Progenitor cell of endocrine pancreas (in vitro differentiated cells): Measurements from ENCODE around the gene IP6K3. TPM values are rescaled to one million over a fixed set of nuclear protein-coding genes. Genes with fewer than 3 reads are reported as not detected.

Experiments used
- DNase-seq: peaks from one replicate; pipeline ENCODE4 v3.0.0; 2021; ENCODE audit warnings: low spot score; ENCODE audit not compliant: unreplicated experiment
- H3K27ac Mint-ChIP-seq: 2 replicates; pipeline ENCODE4 v1.8.0; 2021; ENCODE audit warnings: mild to moderate bottlenecking, moderate library complexity, mixed read lengths
- H3K27me3 Mint-ChIP-seq: 2 replicates; pipeline ENCODE4 v1.8.0; 2021; ENCODE audit warnings: mixed read lengths
- H3K36me3 Mint-ChIP-seq: 2 replicates; pipeline ENCODE4 v1.8.0; 2022; ENCODE audit warnings: mixed read lengths; ENCODE audit not compliant: insufficient read depth
- H3K4me1 Mint-ChIP-seq: 2 replicates; pipeline ENCODE4 v1.8.0; 2021; ENCODE audit warnings: low read depth, mixed read lengths
- H3K4me3 Mint-ChIP-seq: 2 replicates; pipeline ENCODE4 v1.8.0; 2021; ENCODE audit warnings: low read depth, mild to moderate bottlenecking, moderate library complexity, mixed read lengths
- H3K9me3 Mint-ChIP-seq: 2 replicates; pipeline ENCODE4 v1.8.0; 2021; ENCODE audit warnings: low read depth, mixed read lengths
- CTCF ChIP-seq: fragments of 200-600 bp; sonication (generic); IDR thresholded peaks from one replicate; pipeline ENCODE4 v1.5.0; 2021; ENCODE audit warnings: antibody characterized with exemption, mild to moderate bottlenecking; ENCODE audit not compliant: unreplicated experiment
- total RNA-seq: library from RNA; stranded (reverse); gene quantifications from 2 replicates; pipeline ENCODE4 v1.2.1, GENCODE V29; 2021

IP6K3 gene
- total RNA-seq, 1 donor from 2014 or later = 0.14 TPM

DNA sequence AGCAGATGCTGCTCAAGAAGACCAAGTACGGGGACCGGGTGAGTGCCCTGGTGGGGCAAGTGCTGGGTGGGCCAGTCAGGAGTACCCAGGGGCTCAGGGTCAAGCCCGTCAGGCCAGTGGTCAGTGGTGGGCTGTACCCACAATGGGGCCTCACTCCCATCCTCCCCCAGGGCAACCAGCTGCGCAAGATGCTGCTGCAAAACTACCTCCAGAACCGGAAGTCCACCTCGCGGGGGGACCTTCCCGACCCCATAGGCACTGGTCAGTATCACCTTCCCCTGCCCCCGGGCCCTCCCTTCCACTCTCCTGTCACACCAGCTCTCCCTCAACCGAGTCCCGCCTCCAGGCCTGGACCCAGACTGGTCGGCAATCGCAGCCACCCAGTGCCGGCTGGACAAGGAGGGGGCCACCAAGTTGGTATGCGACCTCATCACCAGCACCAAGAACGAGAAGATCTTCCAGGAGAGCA, 62.2 kb downstream of the IP6K3 start:
- DNase-seq = no peak
- TF ChIP-seq CTCF = no peak
- H3K4me3 Mint-ChIP-seq = no peak overlapping the region
- no peaks in the 10 kb centered on the region for H3K27me3 Mint-ChIP-seq
- no peak overlapping the region for H3K27ac Mint-ChIP-seq
- H3K9me3 Mint-ChIP-seq = no peaks in the 10 kb centered on the region
- H3K4me1 Mint-ChIP-seq = no peaks in the 10 kb centered on the region
- peaks cover 14% of the 10 kb centered on the region for H3K36me3 Mint-ChIP-seq

DNA sequence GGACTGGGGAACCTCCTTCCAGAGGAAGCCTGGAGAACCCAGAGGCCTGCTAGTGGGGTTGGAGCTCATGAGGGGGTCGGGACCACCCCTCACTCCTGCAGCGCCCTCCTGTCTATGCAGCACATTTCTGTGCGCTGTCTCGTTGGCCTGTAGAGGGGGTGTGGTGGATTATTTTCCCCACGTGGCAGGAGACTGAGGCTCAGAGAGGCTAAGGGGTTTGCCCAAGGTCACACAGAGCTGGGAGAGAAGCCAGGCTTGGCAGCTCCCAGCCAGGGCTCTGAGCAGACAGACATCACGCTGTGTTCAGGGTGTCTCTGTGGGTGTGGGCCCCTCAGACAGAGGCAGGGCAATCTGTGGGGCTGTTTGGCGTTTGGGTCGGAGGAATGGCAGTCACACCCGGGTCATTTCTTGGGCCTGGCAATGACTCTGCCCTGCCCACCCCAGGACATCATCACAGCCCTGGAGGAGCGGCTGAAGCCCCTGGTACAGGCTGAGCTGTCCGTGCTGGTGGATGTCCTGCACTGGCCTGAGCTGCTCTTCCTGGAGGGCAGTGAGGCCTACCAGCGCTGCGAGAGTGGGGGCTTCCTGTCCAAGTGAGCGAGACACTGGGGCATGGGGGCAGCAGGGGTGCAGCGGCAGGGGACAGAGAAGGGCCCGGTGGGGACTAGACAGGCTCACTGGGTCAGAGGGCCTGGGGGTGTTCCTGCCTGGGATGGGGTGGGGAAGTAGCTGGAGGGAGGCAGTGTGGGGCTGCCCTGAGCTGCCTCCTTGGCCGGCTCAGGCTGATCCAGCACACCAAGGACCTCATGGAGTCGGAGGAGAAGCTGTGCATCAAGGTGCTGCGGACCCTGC, 62.9 kb downstream of the IP6K3 start:
- TF ChIP-seq CTCF = no peak
- H3K27me3 Mint-ChIP-seq = no peaks in the 10 kb centered on the region
- H3K36me3 Mint-ChIP-seq = peaks cover 15% of the 10 kb centered on the region
- H3K4me1 Mint-ChIP-seq = no peaks in the 10 kb centered on the region
- H3K4me3 Mint-ChIP-seq = no peak overlapping the region
- no peak for DNase-seq
- no peak overlapping the region for H3K27ac Mint-ChIP-seq
- H3K9me3 Mint-ChIP-seq = no peaks in the 10 kb centered on the region

GRCh38 chr6:33683051-33683571, 63.6 kb downstream of the IP6K3 start:
- peaks cover 16% of the 10 kb centered on the region for H3K36me3 Mint-ChIP-seq
- TF ChIP-seq CTCF = no peak
- no peaks in the 10 kb centered on the region for H3K27me3 Mint-ChIP-seq
- no peaks in the 10 kb centered on the region for H3K9me3 Mint-ChIP-seq
- no peak overlapping the region for H3K27ac Mint-ChIP-seq
- no peak for DNase-seq
- H3K4me3 Mint-ChIP-seq = no peak overlapping the region
- no peaks in the 10 kb centered on the region for H3K4me1 Mint-ChIP-seq

DNA sequence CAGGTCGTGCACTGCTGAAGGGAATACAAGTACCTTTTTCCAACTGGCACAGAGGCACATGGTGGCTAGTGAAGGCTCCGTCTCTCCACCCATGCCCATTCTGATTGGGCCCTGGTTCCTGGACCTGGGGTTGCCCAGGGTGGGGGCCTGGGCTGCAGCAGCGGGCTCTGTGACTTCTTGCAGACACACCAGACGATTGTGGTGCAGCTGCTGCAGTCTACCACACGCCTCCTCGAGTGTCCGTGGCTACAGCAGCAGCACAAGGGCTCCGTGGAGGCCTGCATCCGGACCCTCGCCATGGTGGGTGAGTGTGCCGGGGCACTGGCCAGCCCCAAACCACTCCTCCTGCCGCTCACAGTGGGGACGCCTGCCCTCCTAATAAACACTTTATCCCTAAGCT, 64.4 kb downstream of the IP6K3 start:
- H3K36me3 Mint-ChIP-seq = peaks cover 20% of the 10 kb centered on the region
- no peak for TF ChIP-seq CTCF
- no peak overlapping the region for H3K4me3 Mint-ChIP-seq

GRCh38 chr6:33679761-33680160, 66.9 kb downstream of the IP6K3 start:
- no peak for TF ChIP-seq CTCF
- Mint-ChIP-seq H3K9me3 (no peaks in the 10 kb centered on the region), H3K4me3 (no peak overlapping the region), H3K27ac (no peak overlapping the region), H3K27me3 (no peaks in the 10 kb centered on the region), H3K4me1 (no peaks in the 10 kb centered on the region), H3K36me3 (peaks cover 13% of the 10 kb centered on the region)
- no peak for DNase-seq

More for the DNA sequence above, 64.4 kb downstream of the IP6K3 start:
- Mint-ChIP-seq H3K27ac (no peak overlapping the region), H3K4me1 (no peaks in the 10 kb centered on the region), H3K27me3 (no peaks in the 10 kb centered on the region), H3K9me3 (no peaks in the 10 kb centered on the region)
- DNase-seq = no peak
